ENCODE results near the gene COTL1.

- no peak for TF ChIP-seq CTCF (IDR thresholded peaks at IDR 0.05)
- no peak for TF ChIP-seq POLR2A (IDR thresholded peaks at IDR 0.05)
These were observed 25.8 kb upstream of the COTL1 start for GRCh38 chr16:84643674-84644073.
